Hematopoietic multipotent progenitor cell (in vitro differentiated cells): Measurements from ENCODE around the gene TMX3. TPM values are rescaled to one million over a fixed set of nuclear protein-coding genes. Genes with fewer than 3 reads are reported as not detected.

ENCODE experiments used
- DNase-seq, 3 donors: peaks; one replicate each; pipeline ENCODE4 v3.0.0-alpha.2; 2011 to 2015; ENCODE audit warnings: low read depth in 2 of 3, low spot score in 2 of 3
- total RNA-seq: library from RNA; depleted of rRNA; stranded (reverse); fragments of >200 nt; gene quantifications from one replicate; pipeline ENCODE4 v1.2.3, GENCODE V29; 2012

The TMX3 gene, protein sequence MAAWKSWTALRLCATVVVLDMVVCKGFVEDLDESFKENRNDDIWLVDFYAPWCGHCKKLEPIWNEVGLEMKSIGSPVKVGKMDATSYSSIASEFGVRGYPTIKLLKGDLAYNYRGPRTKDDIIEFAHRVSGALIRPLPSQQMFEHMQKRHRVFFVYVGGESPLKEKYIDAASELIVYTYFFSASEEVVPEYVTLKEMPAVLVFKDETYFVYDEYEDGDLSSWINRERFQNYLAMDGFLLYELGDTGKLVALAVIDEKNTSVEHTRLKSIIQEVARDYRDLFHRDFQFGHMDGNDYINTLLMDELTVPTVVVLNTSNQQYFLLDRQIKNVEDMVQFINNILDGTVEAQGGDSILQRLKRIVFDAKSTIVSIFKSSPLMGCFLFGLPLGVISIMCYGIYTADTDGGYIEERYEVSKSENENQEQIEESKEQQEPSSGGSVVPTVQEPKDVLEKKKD
- total RNA-seq, result 18.3 TPM

- peak; percentile 84 to 94 (median 94) for DNase-seq
Measured at GRCh38 chr18:68714712-68715496, at the start of gene TMX3. Gene TMX3, minus strand, starts transcription at chr18:68715108. Its CDS starts 127 bp downstream, at chr18:68714981.

GRCh38 chr18:68764016-68764415 is 49.1 kb upstream of the TMX3 start:
- no peak for DNase-seq

- DNase-seq, result no peak
Measured at GRCh38 chr18:68763083-68763482, 48.2 kb upstream of the TMX3 start.

- DNase-seq, result no peak
Measured at GRCh38 chr18:68759308-68759707, 44.4 kb upstream of the TMX3 start.

DNA sequence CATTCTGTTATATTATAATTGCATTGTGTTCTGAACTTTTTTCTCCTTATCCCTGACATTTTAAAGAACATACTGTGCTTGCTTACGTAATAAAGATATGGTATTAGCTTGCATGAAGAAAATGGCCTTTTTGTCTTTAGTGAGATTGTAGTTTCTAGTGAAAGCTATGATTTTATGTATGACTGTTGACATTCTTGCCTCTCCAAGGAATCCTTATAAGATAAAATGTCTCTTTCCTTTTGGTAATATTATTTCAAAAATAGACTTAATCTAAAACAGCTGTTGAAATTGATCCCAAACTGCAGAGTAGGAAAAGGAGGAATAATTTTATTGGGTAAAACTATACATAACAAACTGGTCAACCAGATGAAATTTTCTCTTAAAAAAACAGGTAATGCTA is 42.2 kb upstream of the TMX3 start:
- no peak for DNase-seq

GRCh38 chr18:68742206-68742605 is 27.3 kb upstream of the TMX3 start:
- no peak for DNase-seq

DNA sequence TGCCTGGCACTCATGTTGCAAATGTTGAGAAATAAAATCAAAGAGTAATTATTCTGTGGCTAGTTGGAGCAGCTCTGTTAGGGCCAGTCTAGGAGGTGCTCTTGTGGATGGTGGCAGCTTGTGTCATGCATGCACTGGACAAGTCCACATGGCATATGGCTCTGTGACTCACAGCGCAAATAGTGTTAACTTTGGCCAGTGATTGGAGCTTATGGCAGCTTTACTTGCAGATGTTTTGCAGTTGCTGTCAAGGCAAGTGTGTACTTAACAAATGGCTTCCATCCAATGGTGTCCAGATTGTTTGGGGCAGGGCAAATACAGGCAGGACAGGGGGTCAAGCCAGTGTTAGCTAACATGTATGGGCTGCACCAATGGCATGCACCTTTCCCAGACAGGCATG is 26.1 kb upstream of the TMX3 start:
- no peak for DNase-seq

- DNase-seq, result no peak
Measured at GRCh38 chr18:68739462-68739861, 24.6 kb upstream of the TMX3 start.

- no peak for DNase-seq
Measured at GRCh38 chr18:68738564-68738963, 23.7 kb upstream of the TMX3 start.

- peak in 2 of 3 donors; percentile 26 to 63 for DNase-seq
Measured at GRCh38 chr18:68735483-68736343, 20.8 kb upstream of the TMX3 start.

- no peak for DNase-seq
Measured at GRCh38 chr18:68734308-68734707, 19.4 kb upstream of the TMX3 start.

GRCh38 chr18:68733707-68734106 is 18.8 kb upstream of the TMX3 start:
- no peak for DNase-seq

GRCh38 chr18:68728081-68728700 is 13.3 kb upstream of the TMX3 start:
- no peak for DNase-seq

DNA sequence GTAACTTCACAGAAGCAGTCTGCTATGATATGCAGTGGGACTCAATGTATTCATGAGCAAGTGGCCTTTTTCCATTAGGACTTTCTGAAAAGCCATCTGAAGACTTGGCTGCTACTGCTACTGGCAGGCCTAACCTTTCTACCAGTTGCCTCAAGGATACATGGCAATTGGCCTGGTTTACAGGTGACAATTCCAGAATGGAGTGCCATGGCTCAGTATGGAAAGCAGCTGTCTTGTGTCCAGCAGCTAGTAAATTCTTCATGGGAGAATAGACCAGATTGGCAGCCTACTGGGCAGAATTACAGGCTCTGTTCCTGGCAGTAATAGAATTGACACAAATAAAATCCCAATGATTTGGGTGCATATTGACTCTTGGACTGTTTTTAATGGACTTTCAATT is 12.6 kb upstream of the TMX3 start:
- no peak for DNase-seq

DNA sequence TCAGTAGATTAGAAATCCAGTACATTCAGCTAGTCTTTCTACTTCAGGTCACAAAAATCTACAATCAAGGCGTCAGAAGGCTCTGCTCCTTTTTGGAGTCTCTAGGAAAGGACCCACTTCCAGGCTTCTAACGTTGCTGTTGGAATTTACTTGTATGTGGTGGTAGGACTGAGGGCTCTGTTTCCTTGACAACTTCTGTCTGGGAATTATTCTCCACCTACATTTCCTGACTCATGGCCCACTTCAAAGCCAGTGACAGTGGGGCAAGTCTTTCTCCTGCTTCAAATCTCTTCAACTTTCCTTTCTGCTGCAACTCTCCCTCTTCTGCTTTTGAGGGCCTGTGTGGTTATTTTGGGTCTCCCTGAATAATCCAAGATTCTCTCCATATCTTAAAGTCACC is 10.4 kb upstream of the TMX3 start:
- no peak for DNase-seq

DNA sequence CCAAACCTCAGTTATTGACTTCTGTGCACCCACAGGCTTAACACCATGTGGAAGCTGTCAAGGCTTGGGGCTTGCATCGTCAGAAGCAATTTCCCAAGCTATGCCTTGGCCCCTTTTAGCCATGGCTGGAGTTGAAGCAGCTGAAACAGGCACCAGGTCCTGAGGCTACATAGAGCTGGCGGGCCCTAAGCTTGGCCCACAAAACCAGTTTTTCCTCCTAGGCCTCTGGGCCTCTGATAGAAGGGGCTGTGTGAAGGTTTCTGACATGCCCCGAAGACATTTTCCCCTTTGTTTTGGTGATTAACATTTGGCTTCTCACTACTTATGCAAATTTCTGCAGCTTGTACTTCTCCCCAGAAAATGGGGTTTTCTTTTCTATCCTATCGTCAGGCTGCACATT is 9.1 kb upstream of the TMX3 start:
- no peak for DNase-seq

DNA sequence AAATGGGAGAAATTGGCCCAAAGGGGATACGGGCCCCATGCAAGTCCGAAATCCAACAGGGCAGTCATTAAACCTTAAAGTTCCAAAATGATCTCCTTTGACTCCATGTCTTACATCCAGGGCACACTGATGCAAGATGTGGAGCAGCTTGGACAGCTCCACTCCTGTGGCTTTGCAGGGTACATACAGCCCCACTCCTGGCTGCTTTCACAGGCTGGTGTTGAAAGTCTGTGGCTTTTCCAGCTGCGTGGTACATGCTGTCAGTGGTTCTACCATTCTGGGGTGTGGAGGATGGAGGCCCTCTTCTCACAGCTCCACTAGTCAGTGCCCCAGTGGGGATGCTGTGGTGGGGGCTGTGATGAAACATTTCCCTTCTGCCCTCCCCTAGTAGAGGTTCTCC is 8.6 kb upstream of the TMX3 start:
- no peak for DNase-seq

DNA sequence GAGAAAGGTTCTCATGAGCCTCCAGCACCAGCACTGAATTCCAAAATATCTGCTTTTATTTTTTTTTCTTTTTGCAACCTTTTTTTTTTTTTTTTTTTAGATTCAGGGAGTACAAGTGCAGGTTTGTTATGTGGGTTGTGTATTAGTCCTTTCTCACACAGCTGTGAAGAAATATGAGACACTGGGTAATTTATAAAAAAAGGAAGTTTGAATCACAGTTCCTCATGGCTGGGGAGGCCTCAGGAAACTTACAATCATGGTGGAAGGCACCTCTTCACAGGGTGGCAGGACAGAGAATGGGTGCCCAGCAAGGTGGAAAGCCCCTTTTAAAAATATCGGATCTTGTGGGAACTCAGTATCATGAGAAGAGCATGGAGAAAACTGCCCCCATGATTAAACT is 7.9 kb upstream of the TMX3 start:
- peak in 1 of 3 donors; percentile 10 for DNase-seq

GRCh38 chr18:68721681-68722583 is 7.0 kb upstream of the TMX3 start:
- peak in 2 of 3 donors; percentile 25 to 52 for DNase-seq

DNA sequence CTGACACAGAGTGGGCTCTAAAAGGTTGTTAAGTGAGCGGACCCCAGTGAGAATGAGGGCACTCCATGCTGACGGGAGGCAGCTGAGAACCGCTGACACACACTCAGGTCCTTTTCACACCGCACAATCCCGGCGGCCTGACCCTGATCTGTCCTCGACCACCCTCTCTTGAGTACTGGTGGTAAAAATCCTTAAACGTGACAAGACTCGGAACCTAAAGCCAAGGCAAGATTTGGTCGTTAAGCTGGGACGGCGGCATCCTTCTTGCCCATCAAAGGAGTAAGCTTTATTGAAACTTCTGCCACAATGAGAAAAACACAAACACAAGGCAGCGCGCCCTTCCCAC is 569 bp downstream of the TMX3 start:
- DNase-seq, result peak in 2 of 3 donors; percentile 13 to 17
